ENCODE measurements around the gene SOHLH2.

SOHLH2 gene

DNA sequence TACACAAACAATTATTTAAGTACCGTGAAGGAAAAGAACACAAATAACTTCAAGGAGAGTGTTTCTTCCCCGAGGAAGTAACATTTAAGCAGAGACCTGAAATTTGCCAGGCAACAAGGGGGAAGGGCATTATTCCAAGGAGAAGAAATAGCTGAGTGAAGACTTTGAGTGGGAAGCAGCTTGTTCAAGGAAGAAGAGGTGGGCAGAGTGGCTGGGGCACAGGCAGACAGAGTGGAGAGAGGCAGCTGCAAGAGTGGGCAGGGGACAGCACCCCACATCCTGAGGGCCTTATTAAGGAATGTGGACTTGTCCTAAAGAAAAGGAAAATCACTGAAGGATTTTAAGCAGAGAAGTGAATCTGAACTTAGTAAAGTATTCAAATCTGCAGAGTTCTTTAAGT is 78.5 kb downstream of the SOHLH2 start:
- Histone ChIP-seq H3K9me3 (ENCODE audit: control insufficient read depth, low read length) (no peaks in the 10 kb centered on the region), H3K27me3 (replicated peaks; ENCODE audit: control insufficient read depth, insufficient read depth, low read length, poor library complexity, severe bottlenecking) (no peaks in the 10 kb centered on the region), H3K4me3 (ENCODE audit: insufficient read depth, low read depth, low read length, poor library complexity, severe bottlenecking) (no peak overlapping the region), H3K4me1 (ENCODE audit: control insufficient read depth, insufficient read depth, low read length, poor library complexity, severe bottlenecking) (no peaks in the 10 kb centered on the region), H3K27ac (ENCODE audit: insufficient read depth, low read length, poor library complexity, severe bottlenecking) (no peak overlapping the region), H3K36me3 (ENCODE audit: control insufficient read depth, insufficient read depth, low read length) (no peaks in the 10 kb centered on the region)
- no peak for DNase-seq

DNA sequence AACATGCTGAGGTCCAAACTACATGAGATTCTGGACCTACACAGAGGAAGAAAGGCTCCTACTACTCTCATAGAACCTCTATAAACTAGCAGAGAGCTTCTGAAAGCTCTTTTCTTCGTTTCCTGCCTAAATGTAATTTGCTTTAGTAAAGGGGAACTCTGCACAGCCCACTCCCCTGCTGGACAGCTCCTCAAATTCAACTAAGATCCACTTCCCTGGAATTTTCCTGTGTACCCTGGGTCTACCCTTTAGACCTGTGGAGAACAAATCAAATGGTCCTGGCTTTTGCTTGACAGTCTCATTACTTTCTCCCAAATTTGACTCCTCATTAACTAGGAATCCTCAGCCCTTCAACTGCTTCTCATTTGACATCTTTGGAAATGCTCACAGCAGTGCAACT is 79.7 kb downstream of the SOHLH2 start:
- H3K27ac ChIP-seq (ENCODE audit: insufficient read depth, low read length, poor library complexity, severe bottlenecking), result no peak overlapping the region
- H3K9me3 ChIP-seq (ENCODE audit: control insufficient read depth, low read length), result no peaks in the 10 kb centered on the region
- no peak for DNase-seq
- no peaks in the 10 kb centered on the region for H3K36me3 ChIP-seq (ENCODE audit: control insufficient read depth, insufficient read depth, low read length)
- H3K4me1 ChIP-seq (ENCODE audit: control insufficient read depth, insufficient read depth, low read length, poor library complexity, severe bottlenecking), result no peaks in the 10 kb centered on the region
- H3K4me3 ChIP-seq (ENCODE audit: insufficient read depth, low read depth, low read length, poor library complexity, severe bottlenecking), result no peak overlapping the region
- H3K27me3 ChIP-seq (replicated peaks; ENCODE audit: control insufficient read depth, insufficient read depth, low read length, poor library complexity, severe bottlenecking), result peaks cover under 1% of the 10 kb centered on the region

DNA sequence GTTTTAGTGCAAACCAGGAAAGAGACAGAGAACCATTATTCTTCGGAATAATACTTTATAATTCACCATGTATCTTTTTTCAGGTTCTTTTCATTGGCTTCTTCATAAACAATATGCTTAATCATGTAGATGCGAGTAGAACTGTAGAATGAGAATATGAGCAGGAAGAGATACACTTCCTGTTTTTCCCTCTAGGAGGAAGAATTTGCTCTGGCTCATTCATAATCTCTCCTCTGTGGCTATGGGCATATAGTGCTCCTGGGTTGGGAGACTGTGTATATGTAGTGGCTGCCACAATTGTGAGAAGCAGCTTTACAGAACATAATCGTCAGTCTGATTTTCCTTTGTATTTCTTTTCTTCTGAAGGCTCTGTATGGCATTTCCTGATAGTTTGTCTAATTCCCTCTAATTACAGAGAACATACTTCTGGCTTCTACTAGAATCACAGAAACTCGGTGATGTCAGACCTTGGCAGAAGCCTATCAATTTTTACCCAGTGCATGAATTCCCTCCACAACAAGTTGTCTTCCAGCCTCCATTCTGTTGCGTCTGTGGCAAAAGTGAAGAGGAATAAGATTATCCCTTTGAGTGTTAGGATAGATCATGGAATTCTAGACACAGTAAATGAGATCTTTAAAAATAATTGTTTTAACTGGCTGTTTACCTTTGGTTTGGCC is 80.3 kb downstream of the SOHLH2 start:
- Histone ChIP-seq H3K4me1 (ENCODE audit: control insufficient read depth, insufficient read depth, low read length, poor library complexity, severe bottlenecking) (no peaks in the 10 kb centered on the region), H3K27ac (ENCODE audit: insufficient read depth, low read length, poor library complexity, severe bottlenecking) (no peak overlapping the region), H3K27me3 (replicated peaks; ENCODE audit: control insufficient read depth, insufficient read depth, low read length, poor library complexity, severe bottlenecking) (peaks cover 3% of the 10 kb centered on the region), H3K36me3 (ENCODE audit: control insufficient read depth, insufficient read depth, low read length) (no peaks in the 10 kb centered on the region), H3K4me3 (ENCODE audit: insufficient read depth, low read depth, low read length, poor library complexity, severe bottlenecking) (no peak overlapping the region), H3K9me3 (ENCODE audit: control insufficient read depth, low read length) (no peaks in the 10 kb centered on the region)
- DNase-seq, result no peak

DNA sequence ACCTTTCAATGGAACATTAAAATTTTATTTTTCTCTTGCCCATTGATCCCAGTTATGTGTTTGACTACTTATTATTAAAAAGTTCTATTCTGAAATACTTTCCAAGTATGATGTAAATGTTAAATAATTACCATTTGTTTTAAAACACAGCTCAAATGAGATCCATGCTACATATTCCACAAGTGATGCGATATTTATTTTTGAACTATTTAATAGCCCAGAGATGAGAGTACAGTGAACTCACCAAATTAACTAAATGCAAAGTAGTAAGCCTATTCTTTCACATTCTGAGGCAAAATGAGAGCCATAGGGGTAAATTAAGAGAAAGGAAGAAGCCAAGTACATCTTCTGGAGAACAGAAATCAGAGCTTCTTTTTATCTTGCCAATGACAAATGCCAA is 82.0 kb downstream of the SOHLH2 start:
- no peaks in the 10 kb centered on the region for H3K9me3 ChIP-seq (ENCODE audit: control insufficient read depth, low read length)
- H3K36me3 ChIP-seq (ENCODE audit: control insufficient read depth, insufficient read depth, low read length), result no peaks in the 10 kb centered on the region
- DNase-seq, result no peak
- no peaks in the 10 kb centered on the region for H3K4me1 ChIP-seq (ENCODE audit: control insufficient read depth, insufficient read depth, low read length, poor library complexity, severe bottlenecking)
- peaks cover 3% of the 10 kb centered on the region for H3K27me3 ChIP-seq (replicated peaks; ENCODE audit: control insufficient read depth, insufficient read depth, low read length, poor library complexity, severe bottlenecking)
- no peak overlapping the region for H3K4me3 ChIP-seq (ENCODE audit: insufficient read depth, low read depth, low read length, poor library complexity, severe bottlenecking)
- no peak overlapping the region for H3K27ac ChIP-seq (ENCODE audit: insufficient read depth, low read length, poor library complexity, severe bottlenecking)

DNA sequence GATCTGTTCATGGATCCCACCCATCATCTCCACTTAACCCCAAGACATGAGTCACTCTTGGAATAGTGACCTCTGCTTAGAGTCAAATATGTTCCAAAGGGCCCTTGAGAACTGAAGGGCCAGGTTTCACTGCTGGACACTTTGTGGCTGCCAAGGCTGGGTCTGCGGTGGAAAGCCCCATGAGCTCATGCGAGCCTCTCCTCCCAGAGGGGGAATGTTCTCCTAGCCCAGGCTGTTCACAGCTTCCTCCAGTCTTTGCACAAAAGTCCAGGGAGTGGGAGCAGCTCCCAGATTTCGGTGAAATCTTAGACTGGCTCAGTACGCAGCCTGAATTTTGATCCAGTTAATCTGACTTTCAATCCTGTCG is 82.4 kb downstream of the SOHLH2 start:
- Histone ChIP-seq H3K36me3 (ENCODE audit: control insufficient read depth, insufficient read depth, low read length) (no peaks in the 10 kb centered on the region), H3K9me3 (ENCODE audit: control insufficient read depth, low read length) (no peaks in the 10 kb centered on the region), H3K4me3 (ENCODE audit: insufficient read depth, low read depth, low read length, poor library complexity, severe bottlenecking) (no peak overlapping the region), H3K27ac (ENCODE audit: insufficient read depth, low read length, poor library complexity, severe bottlenecking) (no peak overlapping the region), H3K4me1 (ENCODE audit: control insufficient read depth, insufficient read depth, low read length, poor library complexity, severe bottlenecking) (no peaks in the 10 kb centered on the region), H3K27me3 (replicated peaks; ENCODE audit: control insufficient read depth, insufficient read depth, low read length, poor library complexity, severe bottlenecking) (peaks cover 3% of the 10 kb centered on the region)
- DNase-seq, result no peak

DNA sequence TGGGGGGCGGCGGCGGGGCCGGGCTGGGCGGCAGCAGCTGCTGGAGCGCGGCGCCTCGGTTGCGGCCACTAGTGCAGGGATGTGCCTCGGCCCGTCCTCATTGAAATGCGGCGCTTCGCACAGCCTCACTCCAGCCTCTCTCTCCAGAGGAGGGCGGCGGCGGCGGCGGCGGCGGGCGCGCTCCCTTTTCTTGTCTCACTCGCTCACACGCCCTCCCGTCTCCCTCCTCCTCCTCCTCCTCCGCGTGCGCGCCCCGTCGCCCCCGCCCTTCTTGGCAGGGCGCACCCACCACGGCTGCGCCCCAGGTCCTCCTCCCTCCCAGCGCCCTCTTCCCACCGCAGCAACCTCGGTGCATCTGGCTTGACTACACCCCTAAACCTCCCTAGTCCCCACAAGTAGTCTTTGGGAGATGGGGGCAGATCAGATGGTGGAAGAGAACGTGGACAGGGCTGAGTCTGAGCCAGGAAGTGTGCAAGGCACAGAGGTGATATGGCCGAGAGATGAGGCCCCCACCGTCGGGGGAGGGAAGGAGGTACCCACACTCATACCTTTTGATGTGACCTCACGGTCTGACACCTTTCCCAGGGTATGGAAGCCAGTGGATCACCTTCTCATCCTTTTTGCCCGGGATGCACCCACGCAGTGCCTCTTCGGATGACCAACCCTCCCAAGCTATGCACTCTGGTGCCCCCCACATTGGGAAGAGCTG is 83.0 kb downstream of the SOHLH2 start, which contains the start of gene DCLK1:
Gene DCLK1, minus strand, starts transcription at position 161 of the 709 bp plus-strand sequence.
- H3K9me3 ChIP-seq (ENCODE audit: control insufficient read depth, low read length), result no peaks in the 10 kb centered on the region
- H3K4me3 ChIP-seq (ENCODE audit: insufficient read depth, low read depth, low read length, poor library complexity, severe bottlenecking), result no peak within 1 kb of the TSS
- H3K4me1 ChIP-seq (ENCODE audit: control insufficient read depth, insufficient read depth, low read length, poor library complexity, severe bottlenecking), result no peaks in the 10 kb centered on the region
- no peaks in the 10 kb centered on the region for H3K36me3 ChIP-seq (ENCODE audit: control insufficient read depth, insufficient read depth, low read length)
- peaks cover 3% of the 10 kb centered on the region for H3K27me3 ChIP-seq (replicated peaks; ENCODE audit: control insufficient read depth, insufficient read depth, low read length, poor library complexity, severe bottlenecking)
- H3K27ac ChIP-seq (ENCODE audit: insufficient read depth, low read length, poor library complexity, severe bottlenecking), result no peak within 1 kb of the TSS
- DNase-seq, result no peak

DNA sequence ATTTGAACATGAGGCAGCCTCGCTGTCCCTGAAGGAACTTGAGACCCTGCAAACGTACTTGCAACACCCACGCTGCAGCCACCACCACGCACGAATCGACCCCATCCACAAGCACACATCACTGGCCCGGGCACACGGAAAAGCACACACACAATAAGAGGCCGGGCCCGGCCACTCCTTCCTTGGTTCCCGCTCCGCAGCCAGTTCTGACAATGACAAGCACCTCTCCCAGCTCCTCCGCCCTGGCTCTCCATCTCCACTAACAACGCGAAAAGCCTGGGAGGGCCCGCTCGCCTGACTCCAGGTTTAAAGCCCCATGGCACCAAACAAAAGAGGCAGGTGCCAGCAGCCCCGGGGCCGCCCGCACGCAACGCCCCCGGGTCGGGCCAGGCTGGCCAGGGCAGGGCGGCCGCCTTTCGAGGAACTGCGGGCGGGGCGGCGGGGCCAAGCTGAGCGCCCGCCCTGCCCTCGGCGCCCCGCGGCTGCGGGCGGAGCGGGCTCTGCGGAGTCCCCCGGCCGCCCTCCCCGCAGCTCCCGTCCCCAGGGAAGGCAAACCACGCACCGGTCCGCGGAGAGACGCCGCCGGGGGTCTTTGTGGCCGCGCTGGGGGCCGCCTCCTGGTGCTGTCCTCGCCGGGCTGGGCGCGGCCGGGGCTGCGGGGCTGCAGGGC is 83.7 kb downstream of the SOHLH2 start:
- H3K4me3 ChIP-seq (ENCODE audit: insufficient read depth, low read depth, low read length, poor library complexity, severe bottlenecking), result no peak overlapping the region
- DNase-seq, result no peak
- no peaks in the 10 kb centered on the region for H3K36me3 ChIP-seq (ENCODE audit: control insufficient read depth, insufficient read depth, low read length)
- H3K27me3 ChIP-seq (replicated peaks; ENCODE audit: control insufficient read depth, insufficient read depth, low read length, poor library complexity, severe bottlenecking), result peaks cover 3% of the 10 kb centered on the region
- no peak overlapping the region for H3K27ac ChIP-seq (ENCODE audit: insufficient read depth, low read length, poor library complexity, severe bottlenecking)
- no peaks in the 10 kb centered on the region for H3K9me3 ChIP-seq (ENCODE audit: control insufficient read depth, low read length)
- no peaks in the 10 kb centered on the region for H3K4me1 ChIP-seq (ENCODE audit: control insufficient read depth, insufficient read depth, low read length, poor library complexity, severe bottlenecking)

DNA sequence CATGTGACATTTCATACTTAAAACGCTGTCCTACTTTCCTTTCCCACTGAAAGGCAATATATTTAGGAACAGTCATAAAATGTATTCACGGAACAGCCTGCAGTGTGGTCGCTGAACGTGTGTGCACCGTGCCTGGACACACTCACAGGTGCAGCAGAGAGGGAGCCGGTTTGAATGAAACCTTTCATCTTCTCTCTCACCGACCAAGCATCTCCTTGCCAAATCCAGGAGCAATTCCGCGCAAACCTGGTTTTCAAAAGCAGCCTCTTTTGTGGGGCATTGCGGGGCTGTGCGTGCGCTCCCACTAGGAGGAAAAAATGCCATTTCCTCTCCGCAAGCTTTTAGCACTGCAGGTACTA is 84.2 kb downstream of the SOHLH2 start:
- H3K36me3 ChIP-seq (ENCODE audit: control insufficient read depth, insufficient read depth, low read length), result no peaks in the 10 kb centered on the region
- no peaks in the 10 kb centered on the region for H3K9me3 ChIP-seq (ENCODE audit: control insufficient read depth, low read length)
- no peak overlapping the region for H3K27ac ChIP-seq (ENCODE audit: insufficient read depth, low read length, poor library complexity, severe bottlenecking)
- peaks cover 3% of the 10 kb centered on the region for H3K27me3 ChIP-seq (replicated peaks; ENCODE audit: control insufficient read depth, insufficient read depth, low read length, poor library complexity, severe bottlenecking)
- H3K4me3 ChIP-seq (ENCODE audit: insufficient read depth, low read depth, low read length, poor library complexity, severe bottlenecking), result no peak overlapping the region
- no peaks in the 10 kb centered on the region for H3K4me1 ChIP-seq (ENCODE audit: control insufficient read depth, insufficient read depth, low read length, poor library complexity, severe bottlenecking)
- no peak for DNase-seq

DNA sequence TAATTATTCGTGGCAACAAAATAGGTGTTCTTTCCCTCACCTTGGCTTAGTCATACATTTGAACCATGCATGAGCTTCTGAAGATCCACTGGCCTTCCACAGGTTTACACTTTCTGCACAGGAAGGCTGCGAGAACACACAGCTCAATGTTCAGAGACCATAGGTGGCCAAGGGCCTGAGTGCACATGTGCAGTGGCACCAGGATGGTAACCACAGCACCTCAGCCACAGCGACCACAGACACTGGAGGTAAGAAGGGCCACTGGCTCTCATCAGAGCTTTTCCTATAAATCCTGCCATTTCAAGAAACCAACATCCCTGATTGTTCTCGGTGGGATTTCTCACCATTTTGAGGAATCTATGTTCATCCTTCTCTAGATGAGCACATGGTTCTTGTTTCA is 84.8 kb downstream of the SOHLH2 start:
- peaks cover 3% of the 10 kb centered on the region for H3K27me3 ChIP-seq (replicated peaks; ENCODE audit: control insufficient read depth, insufficient read depth, low read length, poor library complexity, severe bottlenecking)

DNA sequence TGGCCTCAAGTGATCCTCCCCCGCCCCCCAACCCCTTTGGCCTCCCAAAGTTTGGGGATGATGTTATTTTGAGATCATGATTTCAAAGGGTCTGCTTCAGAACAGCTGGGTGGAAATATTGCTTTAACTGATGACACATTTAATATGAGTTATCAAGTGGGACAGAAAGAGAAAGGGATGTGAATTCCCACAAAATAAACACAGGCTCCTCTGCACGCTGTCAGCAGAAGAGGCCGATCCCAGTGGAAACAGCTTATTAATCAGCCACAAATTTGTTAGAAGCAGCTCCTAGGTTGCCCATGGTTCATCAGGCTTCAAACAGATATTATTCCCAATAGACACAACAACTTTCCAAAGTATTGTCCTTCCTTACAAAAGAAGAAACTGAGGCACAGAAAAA is 87.9 kb downstream of the SOHLH2 start:
- H3K4me1 ChIP-seq (ENCODE audit: control insufficient read depth, insufficient read depth, low read length, poor library complexity, severe bottlenecking), result no peaks in the 10 kb centered on the region
- no peak overlapping the region for H3K27ac ChIP-seq (ENCODE audit: insufficient read depth, low read length, poor library complexity, severe bottlenecking)
- DNase-seq, result no peak
- no peaks in the 10 kb centered on the region for H3K36me3 ChIP-seq (ENCODE audit: control insufficient read depth, insufficient read depth, low read length)
- H3K9me3 ChIP-seq (ENCODE audit: control insufficient read depth, low read length), result no peaks in the 10 kb centered on the region
- no peak overlapping the region for H3K4me3 ChIP-seq (ENCODE audit: insufficient read depth, low read depth, low read length, poor library complexity, severe bottlenecking)
- H3K27me3 ChIP-seq (replicated peaks; ENCODE audit: control insufficient read depth, insufficient read depth, low read length, poor library complexity, severe bottlenecking), result peaks cover 3% of the 10 kb centered on the region

More for the DNA sequence above, 84.8 kb downstream of the SOHLH2 start:
- Histone ChIP-seq H3K27ac (ENCODE audit: insufficient read depth, low read length, poor library complexity, severe bottlenecking) (no peak overlapping the region), H3K36me3 (ENCODE audit: control insufficient read depth, insufficient read depth, low read length) (no peaks in the 10 kb centered on the region), H3K4me3 (ENCODE audit: insufficient read depth, low read depth, low read length, poor library complexity, severe bottlenecking) (no peak overlapping the region), H3K9me3 (ENCODE audit: control insufficient read depth, low read length) (no peaks in the 10 kb centered on the region), H3K4me1 (ENCODE audit: control insufficient read depth, insufficient read depth, low read length, poor library complexity, severe bottlenecking) (no peaks in the 10 kb centered on the region)
- DNase-seq, result no peak
